DND-41 (cell line): ENCODE results near the gene BTLA.

Source experiments
- ATAC-seq: fragments of 200-7000 bp; cut with Tn5 transposase; 3 replicates; pipeline ENCODE4 v1.9.1; 2021; ENCODE audit warnings: low read depth; ENCODE audit not compliant: insufficient read depth
- DNase-seq: peaks from one replicate; pipeline ENCODE4 v3.0.0-alpha.2; 2020
- H2AFZ ChIP-seq: 2 replicates; pipeline ENCODE4 v1.6.0; 2012; ENCODE audit warnings: low read depth, low read length
- H3K27ac ChIP-seq: 2 replicates; pipeline ENCODE4 v1.5.1; 2012; ENCODE audit warnings: low read length, inconsistent platforms
- H3K27me3 ChIP-seq: fragments of 200-600 bp; sonication (generic); 2 replicates; pipeline ENCODE4 v1.6.0; 2012; ENCODE audit warnings: low read length, mild to moderate bottlenecking, inconsistent platforms; ENCODE audit not compliant: insufficient read depth, poor library complexity
- H3K36me3 ChIP-seq: 2 replicates; pipeline ENCODE4 v1.5.1; 2012; ENCODE audit warnings: low read length, inconsistent platforms; ENCODE audit not compliant: insufficient read depth
- H3K4me1 ChIP-seq: 2 replicates; pipeline ENCODE4 v1.5.1; 2012; ENCODE audit warnings: mild to moderate bottlenecking, low read length; ENCODE audit not compliant: insufficient read depth
- H3K4me2 ChIP-seq: 2 replicates; pipeline ENCODE4 v1.6.0; 2012; ENCODE audit warnings: mild to moderate bottlenecking, moderate library complexity, low read length, inconsistent platforms; ENCODE audit not compliant: insufficient read depth
- H3K4me3 ChIP-seq, 2 experiments: fragments of 200-600 bp in 1 of 2; shearing (Covaris generic) in 1 of 2; 2 replicates each; pipeline ENCODE4 v1.5.1; 2012 to 2016; ENCODE audit warnings: inconsistent platforms in 2 of 2, low read length in 2 of 2, mild to moderate bottlenecking in 2 of 2, low read depth in 1 of 2, moderate library complexity in 1 of 2
- H3K79me2 ChIP-seq: 2 replicates; pipeline ENCODE4 v1.6.0; 2012; ENCODE audit warnings: low read length, inconsistent platforms; ENCODE audit not compliant: insufficient read depth
- H3K9ac ChIP-seq: 2 replicates; pipeline ENCODE4 v1.6.0; 2012; ENCODE audit warnings: low read depth, mild to moderate bottlenecking, inconsistent platforms, low read length, moderate library complexity
- H3K9me3 ChIP-seq: 2 replicates; pipeline ENCODE4 v1.5.1; 2012; ENCODE audit warnings: low read length, moderate library complexity, mild to moderate bottlenecking, inconsistent platforms; ENCODE audit not compliant: insufficient read depth, severe bottlenecking
- H4K20me1 ChIP-seq: 2 replicates; pipeline ENCODE4 v1.6.0; 2012; ENCODE audit warnings: low read length; ENCODE audit not compliant: insufficient read depth
- CTCF ChIP-seq: IDR thresholded peaks from 2 replicates; pipeline ENCODE4 v1.5.1; 2012; ENCODE audit warnings: borderline replicate concordance, low read length, moderate library complexity, mild to moderate bottlenecking; ENCODE audit not compliant: poor library complexity, severe bottlenecking; ENCODE audit errors: extremely low read depth
- EZH2 ChIP-seq: IDR thresholded peaks from 3 replicates; pipeline ENCODE4 v1.6.1; 2012; ENCODE audit warnings: borderline replicate concordance, low read depth, mild to moderate bottlenecking, moderate library complexity, low read length, inconsistent platforms; ENCODE audit not compliant: severe bottlenecking

Gene BTLA

GRCh38 chr3:112437146-112438022, 61.9 kb downstream of the BTLA start:
- Histone ChIP-seq H3K9ac (no peak overlapping the region), H3K9me3 (no peaks in the 10 kb centered on the region), H3K36me3 (no peaks in the 10 kb centered on the region), H3K79me2 (no peaks in the 10 kb centered on the region), H3K4me3 (no peak overlapping the region), H2AFZ (no peak overlapping the region), H3K27me3 (no peaks in the 10 kb centered on the region), H4K20me1 (no peaks in the 10 kb centered on the region), H3K4me2 (no peak overlapping the region), H3K4me1 (no peaks in the 10 kb centered on the region), H3K27ac (no peak overlapping the region)
- peak; percentile 71 for ATAC-seq
- peak; percentile 9 for DNase-seq
- TF ChIP-seq CTCF (peak; percentile 45), EZH2 (no peak)

- no peak for DNase-seq
- Histone ChIP-seq H3K36me3 (no peaks in the 10 kb centered on the region), H3K27me3 (no peaks in the 10 kb centered on the region), H3K9me3 (no peaks in the 10 kb centered on the region), H3K9ac (no peak overlapping the region), H3K27ac (no peak overlapping the region), H3K4me1 (no peaks in the 10 kb centered on the region), H3K4me3 (no peak overlapping the region), H3K4me2 (no peak overlapping the region), H4K20me1 (no peaks in the 10 kb centered on the region), H2AFZ (no peak overlapping the region), H3K79me2 (no peaks in the 10 kb centered on the region)
- ATAC-seq = no peak
- no peak for TF ChIP-seq CTCF
- no peak for TF ChIP-seq EZH2
Measured at GRCh38 chr3:112429960-112430359, 69.3 kb downstream of the BTLA start.

- no peak for ATAC-seq
- no peak for TF ChIP-seq CTCF
- no peak for TF ChIP-seq EZH2
Measured at GRCh38 chr3:112427123-112427522, 72.1 kb downstream of the BTLA start.

More at GRCh38 chr3:112427123-112427522, 72.1 kb downstream of the BTLA start:
- no peaks in the 10 kb centered on the region for H3K27me3 ChIP-seq
- no peak overlapping the region for H3K4me2 ChIP-seq
- no peak overlapping the region for H3K9ac ChIP-seq
- H3K4me3 ChIP-seq = no peak overlapping the region
- no peak overlapping the region for H3K27ac ChIP-seq
- H3K36me3 ChIP-seq = no peaks in the 10 kb centered on the region
- no peak overlapping the region for H2AFZ ChIP-seq
- no peaks in the 10 kb centered on the region for H3K9me3 ChIP-seq
- no peaks in the 10 kb centered on the region for H3K79me2 ChIP-seq
- H3K4me1 ChIP-seq = no peaks in the 10 kb centered on the region
- no peaks in the 10 kb centered on the region for H4K20me1 ChIP-seq
- DNase-seq = no peak
